HepG2 (cell line): ENCODE data around the gene KIF27. TPM values are rescaled to one million over a fixed set of nuclear protein-coding genes. Genes with fewer than 3 reads are reported as not detected.

Experiments
- ATRX ChIP-seq: sonication (generic); formaldehyde crosslinking; IDR thresholded peaks from 2 replicates; pipeline ENCODE4 v1.4.0; 2020; ENCODE audit warnings: missing genetic modification reagents, borderline replicate concordance
- ELF3 ChIP-seq: IDR thresholded peaks from 2 replicates; pipeline ENCODE4 v1.6.1; 2016; ENCODE audit warnings: missing genetic modification reagents, missing compliant biosample characterization
- HBP1 ChIP-seq: IDR thresholded peaks from 2 replicates; pipeline ENCODE4 v1.6.1; 2016; ENCODE audit warnings: low read depth, control low read depth
- HMGXB3 ChIP-seq: sonication (generic); formaldehyde crosslinking; IDR thresholded peaks from 2 replicates; pipeline ENCODE4 v1.4.0; 2020; ENCODE audit warnings: missing genetic modification reagents, borderline replicate concordance
- MIXL1 ChIP-seq: IDR thresholded peaks from 2 replicates; pipeline ENCODE4 v1.6.1; 2016
- NFRKB ChIP-seq: fragments of 450-650 bp; IDR thresholded peaks from 2 replicates; pipeline ENCODE4 v1.6.1; 2017
- POLR2AphosphoS2 ChIP-seq: IDR thresholded peaks from 2 replicates; pipeline ENCODE4 v1.6.1; 2011; ENCODE audit warnings: low read depth, low read length, improper control_type of control experiment
- TEF ChIP-seq: sonication (generic); formaldehyde crosslinking; IDR thresholded peaks from 2 replicates; pipeline ENCODE4 v1.5.0; 2020; ENCODE audit warnings: missing genetic modification reagents
- TOE1 ChIP-seq: sonication (generic); formaldehyde crosslinking; IDR thresholded peaks from 2 replicates; pipeline ENCODE4 v1.4.0; 2020; ENCODE audit warnings: mild to moderate bottlenecking, missing genetic modification reagents
- ZBTB20 ChIP-seq: sonication (generic); formaldehyde crosslinking; IDR thresholded peaks from 2 replicates; pipeline ENCODE4 v1.8.1; 2023; ENCODE audit warnings: missing genetic modification reagents, low read depth, mild to moderate bottlenecking, borderline replicate concordance
- ZBTB8A ChIP-seq: sonication (generic); formaldehyde crosslinking; IDR thresholded peaks from 2 replicates; pipeline ENCODE4 v1.4.0; 2020; ENCODE audit warnings: mild to moderate bottlenecking, low read depth, missing genetic modification reagents, borderline replicate concordance
- ZFP36 ChIP-seq: fragments of 150-350 bp; IDR thresholded peaks from 2 replicates; pipeline ENCODE4 v1.6.1; 2018; ENCODE audit warnings: borderline replicate concordance, low read length, low read depth; ENCODE audit not compliant: partially characterized antibody
- ZNF451 ChIP-seq: sonication (generic); formaldehyde crosslinking; IDR thresholded peaks from 2 replicates; pipeline ENCODE4 v1.5.0; 2020; ENCODE audit warnings: mild to moderate bottlenecking, missing genetic modification reagents
- ZNF557 ChIP-seq: sonication (generic); formaldehyde crosslinking; IDR thresholded peaks from 2 replicates; pipeline ENCODE4 v1.4.0; 2020; ENCODE audit warnings: missing genetic modification reagents
- ZNF724P ChIP-seq: sonication (generic); formaldehyde crosslinking; IDR thresholded peaks from 2 replicates; pipeline ENCODE4 v1.8.0; 2022; ENCODE audit warnings: missing genetic modification reagents, borderline replicate concordance
- ZNF747 ChIP-seq: sonication (generic); formaldehyde crosslinking; IDR thresholded peaks from 2 replicates; pipeline ENCODE4 v1.8.1; 2023; ENCODE audit warnings: missing genetic modification reagents, mild to moderate bottlenecking, borderline replicate concordance
- ZNF772 ChIP-seq: sonication (generic); formaldehyde crosslinking; IDR thresholded peaks from 2 replicates; pipeline ENCODE4 v1.5.0; 2020; ENCODE audit warnings: mild to moderate bottlenecking, missing genetic modification reagents
- polyA plus RNA-seq, 8 experiments: library from polyadenylated mRNA; depleted of rRNA in 3 of 8; stranded (reverse) in 7 of 8; unstranded in 1 of 8; fragments of >200 nt; fragmentation: Illumina TruSeq in 4 of 8; extraction: Trizol in 4 of 8; gene quantifications; 2 replicates each; pipeline versions ENCODE4 v1.2.1 to v1.2.3, GENCODE V29; 2011 to 2016; ENCODE audit warnings: low read depth in 4 of 8, missing spikeins in 1 of 8, mixed read lengths in 1 of 8; ENCODE audit not compliant: insufficient read depth in 1 of 8
- total RNA-seq, 5 experiments: library from RNA; depleted of rRNA; stranded (reverse); fragments of >200 nt; fragmentation: Illumina TruSeq; extraction: Trizol; gene quantifications; 2 replicates each; pipeline ENCODE4 v1.2.3, GENCODE V29; 2016; ENCODE audit warnings: low read depth in 1 of 5
- TF ChIP-seq, protein P1 (sequence below): sonication (generic); formaldehyde crosslinking; IDR thresholded peaks from 2 replicates; pipeline ENCODE4 v1.4.0; 2020; ENCODE audit warnings: mild to moderate bottlenecking, missing genetic modification reagents
- TF ChIP-seq, protein P2 (sequence below): sonication (generic); formaldehyde crosslinking; IDR thresholded peaks from 2 replicates; pipeline ENCODE4 v1.4.0; 2020; ENCODE audit warnings: mild to moderate bottlenecking, low read depth, missing genetic modification reagents

The KIF27 gene
- total and polyA plus RNA-seq, 2 of the 13 experiments (the other 11 are each of a cell fraction or from before 2014, with no cell fraction given): 0.95 to 4.1 TPM

DNA sequence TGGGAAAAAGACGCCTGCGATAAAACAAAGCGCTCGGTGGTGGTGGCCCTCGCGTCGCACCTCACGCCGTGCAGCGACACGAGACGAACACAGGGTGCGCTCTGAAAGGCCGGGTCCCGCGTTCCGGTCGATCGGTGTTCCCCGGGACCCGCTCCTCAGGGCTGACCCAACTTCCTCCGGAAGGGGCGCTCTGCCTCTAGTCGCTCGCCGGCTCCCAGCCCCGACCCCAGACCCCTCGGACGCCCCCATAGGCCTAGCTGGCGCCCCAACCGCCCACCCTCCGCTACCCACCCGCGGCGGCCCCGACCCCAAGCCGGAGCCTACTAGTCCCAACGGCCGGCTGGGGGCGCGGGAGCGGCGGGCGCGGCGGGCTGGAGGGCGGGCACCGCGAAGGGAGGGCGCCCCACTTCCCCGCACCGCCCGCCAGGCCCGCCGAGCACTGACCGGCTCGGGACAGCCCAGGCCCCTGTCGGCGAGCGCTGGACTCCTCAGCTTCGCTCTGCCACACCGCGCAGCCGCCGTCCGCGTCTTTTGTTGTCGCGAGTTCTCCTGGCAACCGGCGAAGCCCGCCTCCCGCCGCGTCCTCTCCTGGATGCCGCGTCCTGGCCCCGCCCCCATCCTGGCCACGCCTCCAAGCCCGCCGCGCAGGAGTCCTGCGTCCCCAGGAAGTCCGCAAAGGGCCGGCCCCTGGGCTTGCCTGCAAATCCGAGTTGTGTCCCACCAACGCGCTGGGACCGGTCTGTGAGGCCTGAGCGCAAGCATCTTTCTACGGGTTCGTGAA is at the start of gene KIF27 (continued):
- TF ChIP-seq, protein P1, sequence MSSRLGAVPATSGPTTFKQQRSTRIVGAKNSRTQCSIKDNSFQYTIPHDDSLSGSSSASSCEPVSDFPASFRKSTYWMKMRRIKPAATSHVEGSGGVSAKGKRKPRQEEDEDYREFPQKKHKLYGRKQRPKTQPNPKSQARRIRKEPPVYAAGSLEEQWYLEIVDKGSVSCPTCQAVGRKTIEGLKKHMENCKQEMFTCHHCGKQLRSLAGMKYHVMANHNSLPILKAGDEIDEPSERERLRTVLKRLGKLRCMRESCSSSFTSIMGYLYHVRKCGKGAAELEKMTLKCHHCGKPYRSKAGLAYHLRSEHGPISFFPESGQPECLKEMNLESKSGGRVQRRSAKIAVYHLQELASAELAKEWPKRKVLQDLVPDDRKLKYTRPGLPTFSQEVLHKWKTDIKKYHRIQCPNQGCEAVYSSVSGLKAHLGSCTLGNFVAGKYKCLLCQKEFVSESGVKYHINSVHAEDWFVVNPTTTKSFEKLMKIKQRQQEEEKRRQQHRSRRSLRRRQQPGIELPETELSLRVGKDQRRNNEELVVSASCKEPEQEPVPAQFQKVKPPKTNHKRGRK (CRISPR knock-in tag): no peak
- no peak for TF ChIP-seq POLR2AphosphoS2
- no peak for TF ChIP-seq ATRX (CRISPR knock-in tag)
- peak; percentile 77; the same call in 1 of the 2 replicates for TF ChIP-seq ZNF451
- 0 out of 2 replicates have a peak, but pooled peaks have one; percentile 38 for TF ChIP-seq HMGXB3 (CRISPR knock-in tag)
- peak; percentile 81; the same call in 1 of the 2 replicates for TF ChIP-seq ZBTB20 (CRISPR knock-in tag)
- no peak for TF ChIP-seq NFRKB
- TF ChIP-seq ZFP36: no peak
- no peak; the same call in 1 of the 2 replicates for TF ChIP-seq ZBTB8A (CRISPR knock-in tag)
- TF ChIP-seq ZNF747 (CRISPR knock-in tag): no peak
- TF ChIP-seq HBP1 (CRISPR knock-in tag): peak; percentile 55; the same call in 1 of the 2 replicates
- no peak for TF ChIP-seq ZNF557 (CRISPR knock-in tag)
- no peak for TF ChIP-seq TOE1 (CRISPR knock-in tag)
- TF ChIP-seq MIXL1 (CRISPR knock-in tag): 0 out of 2 replicates have a peak, but pooled peaks have one; percentile 50
- 0 out of 2 replicates have a peak, but pooled peaks have one; percentile 73 for TF ChIP-seq ZNF724P
- TF ChIP-seq ZNF772 (CRISPR knock-in tag): no peak
- peak; percentile 62; the same call in 1 of the 2 replicates for TF ChIP-seq TEF (CRISPR knock-in tag)
- peak; percentile 71 for TF ChIP-seq ELF3 (CRISPR knock-in tag)
- TF ChIP-seq, protein P2, sequence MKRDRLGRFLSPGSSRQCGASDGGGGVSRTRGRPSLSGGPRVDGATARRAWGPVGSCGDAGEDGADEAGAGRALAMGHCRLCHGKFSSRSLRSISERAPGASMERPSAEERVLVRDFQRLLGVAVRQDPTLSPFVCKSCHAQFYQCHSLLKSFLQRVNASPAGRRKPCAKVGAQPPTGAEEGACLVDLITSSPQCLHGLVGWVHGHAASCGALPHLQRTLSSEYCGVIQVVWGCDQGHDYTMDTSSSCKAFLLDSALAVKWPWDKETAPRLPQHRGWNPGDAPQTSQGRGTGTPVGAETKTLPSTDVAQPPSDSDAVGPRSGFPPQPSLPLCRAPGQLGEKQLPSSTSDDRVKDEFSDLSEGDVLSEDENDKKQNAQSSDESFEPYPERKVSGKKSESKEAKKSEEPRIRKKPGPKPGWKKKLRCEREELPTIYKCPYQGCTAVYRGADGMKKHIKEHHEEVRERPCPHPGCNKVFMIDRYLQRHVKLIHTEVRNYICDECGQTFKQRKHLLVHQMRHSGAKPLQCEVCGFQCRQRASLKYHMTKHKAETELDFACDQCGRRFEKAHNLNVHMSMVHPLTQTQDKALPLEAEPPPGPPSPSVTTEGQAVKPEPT (CRISPR knock-in tag): 0 out of 2 replicates have a peak, but pooled peaks have one; percentile 79
